Rectal smooth muscle tissue (tissue), 1 donor: Measurements from ENCODE around the gene PDLIM1.

Source experiments
- H3K27ac ChIP-seq: one replicate; pipeline ENCODE4 v1.7.0; 2013; ENCODE audit warnings: low read depth, low read length, inconsistent platforms
- H3K27me3 ChIP-seq: one replicate; pipeline ENCODE4 v1.7.0; 2013; ENCODE audit warnings: low read length; ENCODE audit not compliant: control insufficient read depth, insufficient read depth
- H3K36me3 ChIP-seq: one replicate; pipeline ENCODE4 v1.7.0; 2013; ENCODE audit warnings: low read length; ENCODE audit not compliant: control insufficient read depth, insufficient read depth
- H3K4me1 ChIP-seq: one replicate; pipeline ENCODE4 v1.7.0; 2013; ENCODE audit warnings: low read length; ENCODE audit not compliant: control insufficient read depth, insufficient read depth
- H3K4me3 ChIP-seq: one replicate; pipeline ENCODE4 v1.7.0; 2013; ENCODE audit warnings: low read length
- H3K9ac ChIP-seq: one replicate; pipeline ENCODE4 v1.7.0; 2013; ENCODE audit warnings: low read length

PDLIM1 gene

DNA sequence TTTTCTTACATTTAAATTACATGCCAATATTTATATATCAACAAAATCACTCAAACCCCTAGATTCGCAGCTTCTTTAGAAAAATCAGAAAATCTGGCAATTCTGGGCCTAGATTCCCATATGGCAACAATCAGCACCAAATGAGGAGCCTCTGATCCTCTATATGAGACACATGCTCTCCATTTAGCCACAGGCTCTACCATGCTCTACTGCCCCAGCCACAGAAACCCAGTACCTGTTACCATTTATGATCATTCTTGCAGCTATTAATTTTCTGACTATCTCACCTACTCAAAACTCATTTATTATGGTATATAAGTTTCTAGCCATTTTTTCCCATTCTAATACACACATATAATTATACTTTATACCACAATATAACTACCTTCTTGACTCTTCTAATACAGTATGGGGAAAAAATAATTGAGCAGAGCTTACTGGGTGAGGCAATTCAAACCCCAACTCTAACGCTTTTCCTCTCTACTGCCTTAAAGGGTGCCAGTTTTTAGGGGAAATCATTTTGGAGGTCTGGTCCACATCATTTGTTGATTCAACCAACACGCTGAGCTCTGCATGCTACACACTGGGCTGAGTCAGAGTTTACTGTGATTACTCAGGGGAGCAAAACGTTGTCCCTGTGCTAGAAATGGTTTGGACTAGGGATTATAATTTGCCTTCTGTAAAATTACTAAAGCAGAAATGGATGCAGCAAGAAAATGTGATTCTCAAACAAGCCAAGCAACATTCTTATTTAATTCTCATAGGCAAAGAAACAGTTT lies 11.6 kb downstream of the PDLIM1 start:
- H3K27ac ChIP-seq: no peak overlapping the region
- no peak overlapping the region for H3K9ac ChIP-seq

GRCh38 chr10:95278061-95278988 lies 12.5 kb downstream of the PDLIM1 start:
- Histone ChIP-seq H3K27me3 (no peaks in the 10 kb centered on the region), H3K4me1 (peaks cover 1% of the 10 kb centered on the region), H3K36me3 (no peaks in the 10 kb centered on the region), H3K27ac (peak overlapping the region; percentile 38), H3K9ac (no peak overlapping the region), H3K4me3 (no peak overlapping the region)

More for the DNA sequence above, 11.6 kb downstream of the PDLIM1 start:
- Histone ChIP-seq H3K36me3 (no peaks in the 10 kb centered on the region), H3K4me3 (no peak overlapping the region), H3K27me3 (no peaks in the 10 kb centered on the region), H3K4me1 (no peaks in the 10 kb centered on the region)

GRCh38 chr10:95277614-95278013 lies 13.2 kb downstream of the PDLIM1 start:
- H3K4me3 ChIP-seq: no peak overlapping the region
- peak overlapping the region; percentile 38 for H3K27ac ChIP-seq
- no peaks in the 10 kb centered on the region for H3K36me3 ChIP-seq
- peaks cover 7% of the 10 kb centered on the region for H3K4me1 ChIP-seq
- H3K27me3 ChIP-seq: no peaks in the 10 kb centered on the region
- H3K9ac ChIP-seq: no peak overlapping the region

DNA sequence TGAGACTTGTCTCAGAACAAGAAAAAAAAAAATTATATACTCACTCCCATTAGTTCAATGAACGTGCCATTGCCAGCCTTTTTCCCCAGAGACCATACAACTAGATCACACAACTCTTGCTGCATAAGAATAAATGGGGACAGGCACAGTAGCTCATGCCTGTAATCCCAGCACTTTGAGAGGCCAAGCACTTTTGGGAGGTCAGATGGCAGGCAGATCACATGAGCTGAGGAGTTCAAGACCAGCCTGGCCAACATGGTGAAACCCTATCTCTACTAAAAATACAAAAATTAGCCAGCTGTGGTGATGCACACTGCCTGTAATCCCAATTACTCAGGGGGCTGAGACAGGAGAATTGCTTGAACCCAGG lies 13.6 kb downstream of the PDLIM1 start:
- H3K27ac ChIP-seq: no peak overlapping the region
- no peak overlapping the region for H3K4me3 ChIP-seq
- no peaks in the 10 kb centered on the region for H3K36me3 ChIP-seq
- peaks cover 7% of the 10 kb centered on the region for H3K4me1 ChIP-seq
- H3K27me3 ChIP-seq: no peaks in the 10 kb centered on the region
- H3K9ac ChIP-seq: no peak overlapping the region

DNA sequence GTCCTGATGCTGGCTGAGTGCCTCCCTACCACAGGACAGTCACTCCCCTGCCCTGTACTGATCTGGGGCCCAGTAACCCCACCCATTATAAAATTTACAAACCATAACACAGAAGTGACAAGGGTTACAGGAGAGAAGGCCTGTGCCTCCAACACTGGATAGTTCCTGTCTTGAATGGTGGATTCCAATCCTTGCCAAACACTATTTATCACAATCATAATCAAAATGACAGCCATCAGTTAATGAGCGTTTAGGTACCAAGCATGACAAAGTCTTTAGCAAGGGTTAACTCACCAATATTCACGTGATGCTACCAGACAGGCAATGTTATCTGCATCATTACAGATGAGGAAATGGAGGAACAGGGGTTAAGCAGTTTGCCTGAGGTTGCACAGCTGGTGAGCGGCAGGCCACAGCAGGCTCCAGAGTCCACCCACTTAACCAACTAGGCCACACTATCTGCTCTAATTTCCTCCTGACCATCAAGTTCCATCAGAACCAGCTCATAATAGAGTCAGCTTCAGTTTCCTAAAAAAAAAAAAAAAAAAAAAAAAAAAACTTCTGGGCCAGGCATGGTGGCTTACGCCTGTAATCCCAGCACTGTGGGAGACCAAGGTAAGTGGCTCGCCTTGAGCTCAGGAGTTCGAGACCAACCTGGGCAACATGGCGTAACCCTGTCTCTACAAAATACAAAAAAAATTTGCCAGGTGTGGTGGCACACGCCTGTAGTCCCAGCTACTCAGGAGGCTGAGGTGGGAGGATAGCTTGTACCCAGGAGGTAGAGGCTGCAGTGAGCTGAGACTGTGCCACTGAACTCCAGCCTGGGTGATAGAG lies 14.2 kb downstream of the PDLIM1 start:
- Histone ChIP-seq H3K36me3 (no peaks in the 10 kb centered on the region), H3K4me3 (no peak overlapping the region), H3K27me3 (no peaks in the 10 kb centered on the region), H3K9ac (no peak overlapping the region), H3K27ac (no peak overlapping the region), H3K4me1 (peaks cover 7% of the 10 kb centered on the region)

DNA sequence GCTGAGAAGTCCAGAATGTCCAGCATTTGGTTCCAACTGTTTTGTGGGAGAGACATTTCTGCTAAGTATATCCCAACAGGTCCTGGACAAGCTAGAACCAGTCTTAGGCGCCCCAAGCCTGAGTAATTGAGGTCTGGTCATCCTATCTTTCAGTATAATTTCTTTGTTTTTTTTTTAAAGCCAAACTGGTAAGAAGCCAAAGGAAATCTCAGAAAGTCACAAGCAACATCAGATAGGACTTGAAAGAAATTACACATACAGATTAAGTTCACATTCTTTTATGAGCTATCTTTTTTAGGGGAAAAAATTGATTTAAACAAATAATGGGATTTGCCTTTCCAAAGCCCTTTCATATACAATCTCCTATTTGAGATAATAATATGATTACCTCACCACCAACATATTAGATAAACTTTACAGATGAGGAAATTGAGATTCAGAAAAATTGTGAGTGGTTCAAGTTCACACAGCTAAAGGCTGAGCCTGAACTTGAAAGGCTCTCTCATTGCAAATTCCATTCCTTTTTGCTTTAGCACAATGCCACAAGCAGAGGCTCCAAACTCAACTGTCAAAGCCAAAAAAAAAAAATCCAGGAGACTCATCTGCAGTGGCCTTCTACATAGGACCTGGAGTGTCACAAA lies 15.0 kb downstream of the PDLIM1 start:
- H3K27me3 ChIP-seq: no peaks in the 10 kb centered on the region
- no peak overlapping the region for H3K4me3 ChIP-seq
- peaks cover 7% of the 10 kb centered on the region for H3K4me1 ChIP-seq
- H3K9ac ChIP-seq: no peak overlapping the region
- no peak overlapping the region for H3K27ac ChIP-seq
- no peaks in the 10 kb centered on the region for H3K36me3 ChIP-seq

DNA sequence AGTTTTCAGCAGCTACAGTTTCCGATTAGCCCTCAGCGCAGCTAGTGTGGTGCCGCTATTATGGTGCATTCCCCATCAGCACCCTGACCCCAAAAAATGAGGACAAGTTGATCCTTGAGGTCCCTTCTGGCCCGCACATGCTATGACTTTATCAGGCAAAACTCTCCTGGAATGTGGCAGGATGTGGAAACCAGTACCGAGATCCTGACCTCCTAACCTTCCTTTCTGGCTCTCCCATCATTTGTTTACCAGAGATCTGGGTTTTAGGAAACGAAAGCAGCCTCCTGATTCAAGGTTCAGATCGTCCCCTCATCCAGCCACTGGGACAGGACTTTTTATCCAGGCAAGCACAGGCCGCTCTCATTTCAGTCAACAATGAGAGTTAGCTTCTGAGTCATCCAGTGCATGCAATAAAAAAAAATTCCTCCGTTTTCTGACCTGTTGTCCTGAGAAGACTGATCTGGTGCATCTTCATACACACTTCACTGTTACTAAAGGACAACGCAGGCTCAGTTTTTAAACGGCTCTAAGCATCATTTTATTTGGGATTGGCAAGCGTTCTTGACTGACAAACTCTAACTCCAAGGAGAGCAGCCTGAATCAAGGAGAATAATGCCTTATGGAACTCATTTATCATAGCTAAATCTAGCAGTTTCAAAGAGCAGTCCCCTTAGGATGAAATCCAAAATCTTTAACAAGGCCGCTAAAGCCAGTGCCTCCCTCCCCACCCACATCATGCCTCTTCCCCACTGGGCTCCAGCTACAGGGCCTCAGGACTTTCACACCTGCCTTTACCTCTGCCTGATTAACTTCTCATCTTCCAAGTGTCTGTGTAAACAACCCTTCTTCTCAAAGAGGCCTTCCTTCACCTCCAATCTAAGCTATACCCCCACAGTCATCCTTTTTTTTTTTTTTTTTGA lies 17.1 kb downstream of the PDLIM1 start:
- peaks cover 7% of the 10 kb centered on the region for H3K4me1 ChIP-seq
- H3K9ac ChIP-seq: no peak overlapping the region

GRCh38 chr10:95268438-95268837 lies 22.4 kb downstream of the PDLIM1 start:
- Histone ChIP-seq H3K9ac (no peak overlapping the region), H3K27me3 (no peaks in the 10 kb centered on the region), H3K4me1 (peaks cover 7% of the 10 kb centered on the region), H3K4me3 (no peak overlapping the region), H3K27ac (peak overlapping the region; percentile 55), H3K36me3 (no peaks in the 10 kb centered on the region)

More for the DNA sequence above, 17.1 kb downstream of the PDLIM1 start:
- H3K4me3 ChIP-seq: no peak overlapping the region
- H3K36me3 ChIP-seq: no peaks in the 10 kb centered on the region
- no peaks in the 10 kb centered on the region for H3K27me3 ChIP-seq
- peak overlapping the region; percentile 59 for H3K27ac ChIP-seq

- Histone ChIP-seq H3K9ac (no peak overlapping the region), H3K27ac (peak overlapping the region; percentile 22), H3K27me3 (no peaks in the 10 kb centered on the region), H3K4me1 (no peaks in the 10 kb centered on the region), H3K4me3 (no peak overlapping the region), H3K36me3 (peaks cover 3% of the 10 kb centered on the region)
Measured at GRCh38 chr10:95267251-95267650, 23.6 kb downstream of the PDLIM1 start.

GRCh38 chr10:95266674-95267095 lies 24.1 kb downstream of the PDLIM1 start:
- H3K36me3 ChIP-seq: peaks cover 7% of the 10 kb centered on the region
- peak overlapping the region; percentile 22 for H3K27ac ChIP-seq
- H3K4me3 ChIP-seq: no peak overlapping the region
- no peaks in the 10 kb centered on the region for H3K4me1 ChIP-seq
- H3K27me3 ChIP-seq: no peaks in the 10 kb centered on the region
- no peak overlapping the region for H3K9ac ChIP-seq

GRCh38 chr10:95265572-95265971 lies 25.2 kb downstream of the PDLIM1 start:
- no peak overlapping the region for H3K4me3 ChIP-seq
- no peak overlapping the region for H3K27ac ChIP-seq
- H3K4me1 ChIP-seq: peaks cover 4% of the 10 kb centered on the region
- no peak overlapping the region for H3K9ac ChIP-seq
- no peaks in the 10 kb centered on the region for H3K27me3 ChIP-seq
- H3K36me3 ChIP-seq: peaks cover 8% of the 10 kb centered on the region
